ENCODE results near the gene GNAS-AS1.

GRCh38 chr20:58896820-58897219 is 46.1 kb upstream of the GNAS-AS1 start:
- TF ChIP-seq, protein P1, sequence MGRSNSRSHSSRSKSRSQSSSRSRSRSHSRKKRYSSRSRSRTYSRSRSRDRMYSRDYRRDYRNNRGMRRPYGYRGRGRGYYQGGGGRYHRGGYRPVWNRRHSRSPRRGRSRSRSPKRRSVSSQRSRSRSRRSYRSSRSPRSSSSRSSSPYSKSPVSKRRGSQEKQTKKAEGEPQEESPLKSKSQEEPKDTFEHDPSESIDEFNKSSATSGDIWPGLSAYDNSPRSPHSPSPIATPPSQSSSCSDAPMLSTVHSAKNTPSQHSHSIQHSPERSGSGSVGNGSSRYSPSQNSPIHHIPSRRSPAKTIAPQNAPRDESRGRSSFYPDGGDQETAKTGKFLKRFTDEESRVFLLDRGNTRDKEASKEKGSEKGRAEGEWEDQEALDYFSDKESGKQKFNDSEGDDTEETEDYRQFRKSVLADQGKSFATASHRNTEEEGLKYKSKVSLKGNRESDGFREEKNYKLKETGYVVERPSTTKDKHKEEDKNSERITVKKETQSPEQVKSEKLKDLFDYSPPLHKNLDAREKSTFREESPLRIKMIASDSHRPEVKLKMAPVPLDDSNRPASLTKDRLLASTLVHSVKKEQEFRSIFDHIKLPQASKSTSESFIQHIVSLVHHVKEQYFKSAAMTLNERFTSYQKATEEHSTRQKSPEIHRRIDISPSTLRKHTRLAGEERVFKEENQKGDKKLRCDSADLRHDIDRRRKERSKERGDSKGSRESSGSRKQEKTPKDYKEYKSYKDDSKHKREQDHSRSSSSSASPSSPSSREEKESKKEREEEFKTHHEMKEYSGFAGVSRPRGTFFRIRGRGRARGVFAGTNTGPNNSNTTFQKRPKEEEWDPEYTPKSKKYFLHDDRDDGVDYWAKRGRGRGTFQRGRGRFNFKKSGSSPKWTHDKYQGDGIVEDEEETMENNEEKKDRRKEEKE (IDR thresholded peaks at IDR 0.05): no peak
- TF ChIP-seq, protein P2, sequence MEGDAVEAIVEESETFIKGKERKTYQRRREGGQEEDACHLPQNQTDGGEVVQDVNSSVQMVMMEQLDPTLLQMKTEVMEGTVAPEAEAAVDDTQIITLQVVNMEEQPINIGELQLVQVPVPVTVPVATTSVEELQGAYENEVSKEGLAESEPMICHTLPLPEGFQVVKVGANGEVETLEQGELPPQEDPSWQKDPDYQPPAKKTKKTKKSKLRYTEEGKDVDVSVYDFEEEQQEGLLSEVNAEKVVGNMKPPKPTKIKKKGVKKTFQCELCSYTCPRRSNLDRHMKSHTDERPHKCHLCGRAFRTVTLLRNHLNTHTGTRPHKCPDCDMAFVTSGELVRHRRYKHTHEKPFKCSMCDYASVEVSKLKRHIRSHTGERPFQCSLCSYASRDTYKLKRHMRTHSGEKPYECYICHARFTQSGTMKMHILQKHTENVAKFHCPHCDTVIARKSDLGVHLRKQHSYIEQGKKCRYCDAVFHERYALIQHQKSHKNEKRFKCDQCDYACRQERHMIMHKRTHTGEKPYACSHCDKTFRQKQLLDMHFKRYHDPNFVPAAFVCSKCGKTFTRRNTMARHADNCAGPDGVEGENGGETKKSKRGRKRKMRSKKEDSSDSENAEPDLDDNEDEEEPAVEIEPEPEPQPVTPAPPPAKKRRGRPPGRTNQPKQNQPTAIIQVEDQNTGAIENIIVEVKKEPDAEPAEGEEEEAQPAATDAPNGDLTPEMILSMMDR (IDR thresholded peaks at IDR 0.05 in 2 of 3, conservative IDR thresholded peaks at IDR 0.05 in 1 of 3; ENCODE audit: control insufficient read depth in 2 of 3, extremely low read depth in 1 of 3, insufficient read depth in 1 of 3, low read depth in 3 of 3, low read length in 3 of 3): no peak
- TF ChIP-seq POLR2AphosphoS5 (IDR thresholded peaks at IDR 0.05; ENCODE audit: low read length) (peak; percentile 28; the same call in 1 of the 2 replicates), GABPA (IDR thresholded peaks at IDR 0.05; ENCODE audit: low read depth) (no peak), DPF2 (IDR thresholded peaks at IDR 0.05) (no peak), ASH2L (IDR thresholded peaks at IDR 0.05; ENCODE audit: borderline replicate concordance, low read depth) (no peak), E2F8 (IDR thresholded peaks at IDR 0.05; ENCODE audit: low read depth, partially characterized antibody) (no peak), CEBPB (IDR thresholded peaks at IDR 0.05; ENCODE audit: borderline replicate concordance in 1 of 2, low read depth in 2 of 2, low read length in 2 of 2) (no peak), EP300 (IDR thresholded peaks at IDR 0.05; ENCODE audit: borderline replicate concordance in 1 of 2, control insufficient read depth in 1 of 2, low read depth in 2 of 2, low read length in 2 of 2) (no peak), MTA2 (IDR thresholded peaks at IDR 0.05; ENCODE audit: low read depth) (no peak)
- TF ChIP-seq, protein P3, sequence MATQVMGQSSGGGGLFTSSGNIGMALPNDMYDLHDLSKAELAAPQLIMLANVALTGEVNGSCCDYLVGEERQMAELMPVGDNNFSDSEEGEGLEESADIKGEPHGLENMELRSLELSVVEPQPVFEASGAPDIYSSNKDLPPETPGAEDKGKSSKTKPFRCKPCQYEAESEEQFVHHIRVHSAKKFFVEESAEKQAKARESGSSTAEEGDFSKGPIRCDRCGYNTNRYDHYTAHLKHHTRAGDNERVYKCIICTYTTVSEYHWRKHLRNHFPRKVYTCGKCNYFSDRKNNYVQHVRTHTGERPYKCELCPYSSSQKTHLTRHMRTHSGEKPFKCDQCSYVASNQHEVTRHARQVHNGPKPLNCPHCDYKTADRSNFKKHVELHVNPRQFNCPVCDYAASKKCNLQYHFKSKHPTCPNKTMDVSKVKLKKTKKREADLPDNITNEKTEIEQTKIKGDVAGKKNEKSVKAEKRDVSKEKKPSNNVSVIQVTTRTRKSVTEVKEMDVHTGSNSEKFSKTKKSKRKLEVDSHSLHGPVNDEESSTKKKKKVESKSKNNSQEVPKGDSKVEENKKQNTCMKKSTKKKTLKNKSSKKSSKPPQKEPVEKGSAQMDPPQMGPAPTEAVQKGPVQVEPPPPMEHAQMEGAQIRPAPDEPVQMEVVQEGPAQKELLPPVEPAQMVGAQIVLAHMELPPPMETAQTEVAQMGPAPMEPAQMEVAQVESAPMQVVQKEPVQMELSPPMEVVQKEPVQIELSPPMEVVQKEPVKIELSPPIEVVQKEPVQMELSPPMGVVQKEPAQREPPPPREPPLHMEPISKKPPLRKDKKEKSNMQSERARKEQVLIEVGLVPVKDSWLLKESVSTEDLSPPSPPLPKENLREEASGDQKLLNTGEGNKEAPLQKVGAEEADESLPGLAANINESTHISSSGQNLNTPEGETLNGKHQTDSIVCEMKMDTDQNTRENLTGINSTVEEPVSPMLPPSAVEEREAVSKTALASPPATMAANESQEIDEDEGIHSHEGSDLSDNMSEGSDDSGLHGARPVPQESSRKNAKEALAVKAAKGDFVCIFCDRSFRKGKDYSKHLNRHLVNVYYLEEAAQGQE (IDR thresholded peaks at IDR 0.05; ENCODE audit: low read depth, low read length): no peak
